ENCODE measurements around the gene MED25. TPM values are rescaled to one million over a fixed set of nuclear protein-coding genes. Genes with fewer than 3 reads are reported as not detected.
A peak's percentile ranks its signal among the peaks of the same experiment; 100 is the strongest.

Gene MED25
- total and polyA plus RNA-seq, 9 of the 15 experiments (the other 6 are each of a cell fraction or from before 2014, with no cell fraction given) = 4.1 to 93.9 (median 19.3) TPM

- TF ChIP-seq ZBTB43 (CRISPR knock-in tag; IDR thresholded peaks at IDR 0.05) (peak; percentile 74; the same call in 1 of the 2 replicates), MCM2 (IDR thresholded peaks at IDR 0.05; ENCODE audit: low read depth) (no peak), TCFL5 (CRISPR knock-in tag; conservative IDR thresholded peaks at IDR 0.05) (no peak), ZNF398 (CRISPR knock-in tag; IDR thresholded peaks at IDR 0.05) (no peak), TCF15 (CRISPR knock-in tag; IDR thresholded peaks at IDR 0.05) (no peak), CCNT2 (IDR thresholded peaks at IDR 0.05; ENCODE audit: borderline replicate concordance, extremely low read depth, insufficient read length, low read depth, low read length) (no peak), ZKSCAN1 (IDR thresholded peaks at IDR 0.05; ENCODE audit: low read depth, low read length) (no peak), IRF1 (CRISPR knock-in tag; IDR thresholded peaks at IDR 0.05; ENCODE audit: borderline replicate concordance) (no peak), CEBPB (tag; IDR thresholded peaks at IDR 0.05) (no peak), TFE3 (CRISPR knock-in tag; IDR thresholded peaks at IDR 0.05) (peak; percentile 96), MED1 (CRISPR knock-in tag; IDR thresholded peaks at IDR 0.05; ENCODE audit: borderline replicate concordance) (no peak), FIP1L1 (IDR thresholded peaks at IDR 0.05; ENCODE audit: low read depth, low read length, poor library complexity, severe bottlenecking) (peak; percentile 6), BRD9 (IDR thresholded peaks at IDR 0.05; ENCODE audit: low read depth, partially characterized antibody) (peak; percentile 89), TBP (optimal IDR thresholded peaks at IDR 0.05; ENCODE audit: low read depth, low read length) (peak; percentile 58), ZNF507 (tag; conservative IDR thresholded peaks at IDR 0.05) (no peak), PHB (CRISPR knock-in tag; IDR thresholded peaks at IDR 0.05) (no peak), ZNF764 (CRISPR knock-in tag; IDR thresholded peaks at IDR 0.05; ENCODE audit: low read depth) (no peak), SREBF2 (CRISPR knock-in tag; IDR thresholded peaks at IDR 0.05) (no peak), IRF2 (CRISPR knock-in tag; IDR thresholded peaks at IDR 0.05) (no peak), NCOA2 (IDR thresholded peaks at IDR 0.05; ENCODE audit: partially characterized antibody in 2 of 2) (no peak), KHSRP (IDR thresholded peaks at IDR 0.05) (no peak), MCM3 (IDR thresholded peaks at IDR 0.05) (no peak), ZNF431 (CRISPR knock-in tag; IDR thresholded peaks at IDR 0.05) (no peak)
Measured at GRCh38 chr19:49877020-49877878, 59.2 kb downstream of the MED25 start, which contains the start of the genes AKT1S1 and TBC1D17 (continued).

Data from K562 (cell line).